ENCODE data around the gene TRIM71.
"Not testable (repeated sequence)": the region's sequence is repeated elsewhere in the genome, so short reads cannot be mapped to it uniquely, and the experiment has no call there.

Gene TRIM71

GRCh38 chr3:32844322-32844654 lies 26.5 kb downstream of the TRIM71 start:
- no peak for DNase-seq

DNA sequence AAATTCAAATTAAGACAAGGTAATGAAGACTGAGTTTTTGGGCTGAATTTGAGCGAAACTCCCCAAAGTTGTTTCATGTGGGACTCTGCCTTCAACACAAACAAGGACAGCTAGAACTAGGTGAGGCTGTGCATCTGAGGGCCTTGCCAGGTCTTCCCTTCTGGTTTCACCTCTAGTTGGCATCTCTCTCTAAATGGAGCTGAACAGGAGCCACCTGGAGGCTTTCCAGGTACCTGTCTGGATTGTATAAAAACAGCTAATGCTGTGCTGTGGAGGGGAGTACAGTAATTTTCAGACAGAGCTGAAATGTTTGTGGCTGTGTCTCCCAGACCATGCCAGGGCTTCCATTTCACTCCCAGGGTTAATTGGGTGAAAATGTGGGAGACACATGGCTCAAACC lies 27.1 kb downstream of the TRIM71 start:
- no peak for DNase-seq

GRCh38 chr3:32845546-32845945 lies 27.7 kb downstream of the TRIM71 start:
- not testable (repeated sequence) for DNase-seq

GRCh38 chr3:32847045-32847444 lies 29.2 kb downstream of the TRIM71 start:
- DNase-seq = not testable (repeated sequence)

DNA sequence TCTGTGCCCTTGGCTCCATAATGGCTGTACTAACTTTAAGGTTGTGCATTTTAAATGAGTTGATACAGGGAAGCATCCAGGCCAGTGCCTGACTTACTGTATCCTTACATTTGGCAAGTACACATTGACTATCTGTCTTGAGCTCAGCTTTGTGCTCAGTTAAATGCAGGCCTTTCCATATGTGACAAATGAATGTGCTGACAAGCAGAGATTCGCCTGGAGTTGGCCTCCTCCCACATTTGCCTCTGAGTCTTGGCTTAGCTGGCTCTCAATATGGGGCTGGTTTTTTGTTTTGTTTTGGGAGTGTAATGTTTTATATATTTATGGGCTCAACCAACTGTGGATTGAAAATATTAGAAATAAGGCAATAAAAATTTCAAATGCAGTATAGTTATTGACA lies 29.7 kb downstream of the TRIM71 start:
- DNase-seq = no peak

DNA sequence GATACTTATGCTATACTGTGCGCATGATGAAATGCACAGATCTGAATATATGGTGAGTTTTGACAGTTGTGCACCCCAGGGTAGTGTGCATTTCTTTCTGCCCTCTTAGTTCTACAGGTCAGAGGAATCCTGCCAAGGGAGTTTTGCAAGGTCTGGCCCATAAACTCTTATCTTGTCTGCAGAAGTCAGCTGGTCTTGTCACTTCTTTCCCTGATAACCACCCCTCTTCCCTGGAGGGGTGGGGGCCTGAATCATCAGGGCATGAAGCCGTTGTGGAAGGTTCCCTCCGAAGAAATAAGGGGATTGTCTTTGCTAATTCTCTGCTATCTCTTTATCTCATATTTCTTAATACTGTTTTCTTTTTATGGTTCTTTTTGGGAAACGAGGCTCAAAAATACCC lies 30.4 kb downstream of the TRIM71 start:
- no peak for DNase-seq

DNA sequence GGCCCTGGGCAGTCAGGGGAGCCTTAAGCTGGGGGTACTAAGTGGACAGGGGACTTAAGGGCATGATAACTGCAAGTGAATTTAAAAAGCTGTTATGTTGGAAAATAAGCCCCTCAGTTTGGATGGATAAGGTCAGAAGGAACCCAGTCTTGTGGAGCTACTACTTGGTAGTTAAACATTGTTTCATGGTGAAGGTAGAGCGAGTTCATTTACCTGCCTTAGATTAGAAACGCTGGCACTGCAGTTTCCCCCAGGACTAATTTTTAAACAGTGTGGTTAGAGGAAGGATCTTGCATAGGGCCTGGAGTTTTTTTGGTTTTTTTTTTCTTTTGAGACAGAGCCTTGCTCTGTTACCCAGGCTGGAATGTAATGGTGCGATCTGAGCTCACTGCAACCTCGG lies 31.2 kb downstream of the TRIM71 start:
- no peak for DNase-seq

- DNase-seq = no peak
These were observed 32.4 kb downstream of the TRIM71 start for GRCh38 chr3:32850226-32850625.

DNA sequence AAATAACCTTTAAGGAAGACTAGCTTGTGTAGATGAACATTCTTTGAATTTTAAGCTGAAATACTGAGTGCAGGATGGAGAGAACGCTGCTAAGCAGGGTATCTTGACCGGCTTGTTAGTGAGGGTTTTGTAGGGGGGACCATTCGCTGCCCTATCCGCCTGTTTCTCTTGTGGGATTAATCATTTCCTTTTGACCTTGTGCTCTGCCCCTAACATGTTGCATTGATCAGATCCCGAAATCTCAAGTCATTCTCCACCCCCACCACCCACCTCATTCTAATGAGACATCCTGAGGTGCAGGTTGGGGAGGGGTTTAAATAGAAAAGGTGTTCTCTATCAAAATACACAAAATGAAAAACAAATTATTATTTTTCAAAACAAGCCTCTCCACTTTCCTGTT lies 32.8 kb downstream of the TRIM71 start:
- DNase-seq = no peak

DNA sequence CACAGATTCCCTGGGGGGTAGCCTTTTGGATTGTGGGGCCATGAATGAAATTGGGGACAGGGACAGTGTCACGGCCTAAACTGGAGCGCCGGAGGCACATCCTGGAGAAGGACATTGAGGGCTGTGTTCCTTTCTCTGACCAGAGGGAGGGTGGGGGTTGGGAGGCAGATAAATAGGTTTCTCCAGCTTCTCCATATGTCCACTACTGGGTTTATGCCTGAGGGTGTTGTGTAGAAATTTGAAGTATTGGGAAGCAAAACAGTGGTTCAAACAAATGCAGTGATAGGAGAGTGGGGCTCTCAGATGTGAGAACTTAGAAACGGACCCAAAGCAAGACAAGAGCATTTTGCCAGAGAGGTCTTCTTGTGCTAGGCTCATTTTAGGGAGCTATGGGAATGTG lies 34.3 kb downstream of the TRIM71 start:
- no peak for DNase-seq

DNA sequence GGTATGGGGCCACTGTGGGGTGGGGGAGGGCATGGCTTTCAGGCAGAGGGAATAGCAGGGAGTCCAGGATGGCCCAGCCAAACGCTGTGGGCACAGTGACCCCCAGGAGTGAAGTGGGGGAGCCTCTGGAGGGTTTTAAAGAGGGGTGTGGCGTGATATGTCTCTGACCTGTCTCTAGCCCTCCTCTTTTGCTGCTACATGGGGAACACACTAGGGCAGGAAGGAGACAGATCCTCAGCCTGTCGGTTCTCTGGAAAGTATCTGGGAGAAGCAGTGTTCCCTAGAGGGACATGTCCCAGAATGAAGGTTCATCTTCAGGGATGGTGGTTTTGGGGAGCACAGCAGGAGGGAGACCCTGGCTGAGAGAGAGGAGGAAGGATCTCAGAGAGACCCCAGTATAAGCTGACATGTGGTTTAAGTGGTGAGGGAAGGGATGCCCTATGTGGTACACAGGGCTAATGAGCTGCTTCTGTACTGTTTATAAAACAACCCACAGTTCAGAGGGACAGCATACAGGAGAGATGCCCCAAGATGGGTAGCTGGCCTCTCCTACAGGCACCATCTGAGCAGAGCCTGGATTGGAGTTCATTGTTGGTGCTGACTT lies 37.7 kb downstream of the TRIM71 start:
- no peak for DNase-seq

DNA sequence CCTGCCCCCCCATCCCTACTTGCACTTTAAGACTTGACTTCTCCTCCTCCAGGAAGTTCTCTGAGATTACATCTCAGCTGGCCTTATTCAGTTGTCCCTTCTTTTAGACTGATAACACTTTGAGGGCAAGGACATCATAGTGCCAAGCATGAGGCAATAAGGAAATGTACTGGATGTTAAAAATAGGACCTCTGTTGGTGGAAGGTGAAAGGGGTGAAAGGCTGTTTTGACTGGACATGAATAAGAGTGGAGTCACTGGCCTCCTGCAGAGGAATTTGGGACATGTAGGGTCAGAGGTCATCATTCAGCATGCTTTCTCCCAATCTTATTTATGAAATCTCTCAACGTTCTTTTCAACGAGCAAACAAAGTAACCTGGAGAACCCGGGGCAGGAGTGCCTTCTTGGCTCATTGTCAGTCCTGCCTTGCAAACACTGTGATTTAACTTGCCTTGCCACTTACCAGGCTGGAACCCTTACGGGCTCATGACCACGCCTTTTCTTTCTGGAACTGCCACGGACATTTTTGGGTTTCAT lies 38.6 kb downstream of the TRIM71 start:
- DNase-seq = no peak

- DNase-seq = no peak
These were observed 39.2 kb downstream of the TRIM71 start for GRCh38 chr3:32856901-32857507.

DNA sequence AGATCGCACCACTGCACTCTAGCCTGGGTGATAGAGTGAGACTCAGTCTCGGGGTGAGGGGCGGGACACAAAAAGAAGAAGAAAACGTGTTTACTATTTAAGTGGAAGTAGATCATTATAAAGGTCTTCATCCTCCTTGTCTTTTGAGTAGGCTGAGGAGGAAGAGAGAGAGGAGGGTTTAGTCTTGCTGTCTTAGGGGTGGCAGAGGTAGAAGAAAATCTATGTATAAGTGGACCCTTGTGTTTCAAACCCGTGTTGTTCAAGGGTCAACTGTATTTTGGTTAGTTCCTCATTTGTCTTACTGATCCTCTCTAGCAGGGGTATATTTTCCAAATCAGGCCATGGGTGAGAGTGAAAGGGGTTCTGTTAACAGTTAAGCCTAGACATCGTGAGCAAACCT lies 40.1 kb downstream of the TRIM71 start:
- no peak for DNase-seq

- no peak for DNase-seq
These were observed 41.9 kb downstream of the TRIM71 start for GRCh38 chr3:32859604-32860237.

GRCh38 chr3:32860499-32860898 lies 42.7 kb downstream of the TRIM71 start:
- DNase-seq = no peak

GRCh38 chr3:32861681-32862080 lies 43.9 kb downstream of the TRIM71 start:
- no peak for DNase-seq

DNA sequence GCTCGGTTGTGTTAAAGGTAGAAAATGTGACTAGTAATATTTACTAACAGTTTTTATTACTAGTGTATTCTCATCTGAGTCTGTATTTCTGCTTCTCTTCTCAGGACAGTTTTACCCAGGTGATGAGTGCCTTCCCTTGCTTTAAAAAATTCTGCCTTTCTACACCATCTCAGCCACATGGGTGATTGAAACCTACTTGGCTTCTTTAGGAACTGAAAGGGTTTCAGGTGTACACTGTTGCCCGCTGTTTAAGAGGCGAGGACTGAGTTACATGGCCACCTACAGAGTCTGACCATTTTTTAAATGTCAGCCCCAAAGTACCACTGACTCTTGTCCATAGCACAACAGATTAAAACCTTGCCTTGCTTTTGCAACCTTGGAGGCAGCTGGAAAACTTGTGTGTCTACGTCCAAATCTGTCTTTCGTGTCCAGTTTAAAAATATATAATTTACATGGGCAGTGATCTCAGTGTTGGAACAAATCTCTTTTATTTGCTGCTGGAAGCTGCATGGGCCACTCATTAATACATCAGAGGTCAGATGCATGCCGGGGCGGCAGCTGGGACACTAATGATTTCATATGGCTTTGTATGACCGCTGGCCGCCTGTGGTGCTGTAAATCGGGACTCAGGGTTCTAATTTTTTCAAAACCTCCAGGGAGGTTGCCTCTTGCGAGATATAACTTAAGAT lies 44.6 kb downstream of the TRIM71 start:
- no peak for DNase-seq

GRCh38 chr3:32862936-32863487 lies 45.2 kb downstream of the TRIM71 start:
- no peak for DNase-seq

- no peak for DNase-seq
These were observed 47.6 kb downstream of the TRIM71 start for GRCh38 chr3:32865383-32865782.

GRCh38 chr3:32866533-32866932 lies 48.7 kb downstream of the TRIM71 start:
- no peak for DNase-seq

DNA sequence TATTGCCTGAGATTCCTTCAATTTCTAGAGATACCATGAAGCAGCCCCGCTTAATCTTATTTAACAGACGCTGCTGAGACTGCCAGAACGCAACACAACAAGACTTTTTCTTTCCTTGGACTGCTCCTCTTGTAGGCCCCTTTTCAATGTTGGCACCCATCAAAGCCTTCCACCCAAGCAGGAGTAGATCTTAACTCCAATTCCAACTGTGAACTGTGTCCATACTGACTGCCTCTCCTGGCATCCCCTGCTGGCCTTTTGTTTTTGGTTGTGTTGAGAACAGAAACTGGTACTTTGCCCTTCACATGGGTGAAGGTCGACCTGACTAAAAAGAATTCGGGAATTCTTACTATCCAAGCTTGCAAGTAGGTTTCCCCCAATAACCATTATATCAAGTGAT lies 50.2 kb downstream of the TRIM71 start:
- DNase-seq = no peak

DNA sequence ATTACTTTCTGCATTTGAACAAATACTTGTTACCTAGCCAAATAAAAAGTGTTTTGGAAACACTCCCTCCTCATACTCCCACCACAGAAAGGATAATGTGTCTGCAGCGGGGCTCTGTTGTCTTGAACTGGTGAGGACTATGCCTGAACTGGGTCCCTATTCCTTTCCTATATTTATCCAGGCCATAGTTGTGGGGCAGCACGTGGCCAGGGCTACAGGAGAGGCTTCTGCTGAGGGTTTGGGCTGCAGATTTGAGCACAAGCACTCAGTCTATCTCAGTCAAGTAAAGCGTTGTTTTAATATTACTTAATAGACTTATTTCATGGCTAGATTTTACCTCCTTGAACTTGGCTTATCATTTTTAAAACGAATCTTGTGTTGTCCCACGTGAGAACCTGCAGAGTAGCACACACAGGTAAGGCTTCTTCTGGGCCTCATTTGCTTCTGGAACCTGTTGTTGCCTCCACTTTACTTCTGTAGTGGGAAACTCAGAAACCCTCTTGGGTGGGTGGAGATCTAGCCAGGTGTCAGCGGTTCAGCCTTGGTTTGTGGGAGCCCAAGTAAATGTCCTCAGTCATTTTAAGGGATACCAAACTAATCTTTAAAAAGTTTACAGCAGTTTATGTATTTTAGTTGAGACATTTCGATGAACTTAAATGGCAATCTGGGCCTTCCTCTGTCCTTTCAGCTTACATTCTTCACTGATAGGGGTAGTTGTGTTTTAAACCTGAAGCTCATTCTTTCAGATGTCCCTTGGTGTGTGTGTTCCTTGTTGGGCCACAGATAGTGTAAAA lies 51.1 kb downstream of the TRIM71 start:
- no peak for DNase-seq
